Spinal cord (tissue), 10 donors: ENCODE measurements around the gene OPN1MW2. TPM values are rescaled to one million over a fixed set of nuclear protein-coding genes. Genes with fewer than 3 reads are reported as not detected.
"Not testable (repeated sequence)": the region's sequence is repeated elsewhere in the genome, so short reads cannot be mapped to it uniquely, and the experiment has no call there.

Experiments used
- DNase-seq, 6 donors: peaks; one replicate each; pipeline versions ENCODE4 v3.0.0 to v3.0.0-alpha.2; 2013 to 2015; ENCODE audit warnings: low spot score in 6 of 6, low read depth in 4 of 6
- H3K27ac ChIP-seq: one replicate; pipeline ENCODE4 v1.5.1; 2013; ENCODE audit warnings: low read depth, low read length, control low read depth
- H3K27me3 ChIP-seq: one replicate; pipeline ENCODE4 v1.6.1; 2013; ENCODE audit warnings: low read length; ENCODE audit not compliant: control insufficient read depth, insufficient read depth
- H3K36me3 ChIP-seq: one replicate; pipeline ENCODE4 v1.6.1; 2013; ENCODE audit warnings: low read length; ENCODE audit not compliant: control insufficient read depth, insufficient read depth
- H3K4me1 ChIP-seq: one replicate; pipeline ENCODE4 v1.6.1; 2013; ENCODE audit warnings: low read length; ENCODE audit not compliant: control insufficient read depth, insufficient read depth
- H3K4me3 ChIP-seq: one replicate; pipeline ENCODE4 v1.5.1; 2013; ENCODE audit warnings: low read depth, low read length, control low read depth
- H3K9me3 ChIP-seq: one replicate; pipeline ENCODE4 v1.6.1; 2013; ENCODE audit warnings: low read length; ENCODE audit not compliant: control insufficient read depth, insufficient read depth
- WGBS: methylation state at CpG from one replicate; pipeline ENCODE4 v1.1.5; 2013; ENCODE audit warnings: missing lambda C conversion rate; ENCODE audit not compliant: insufficient coverage; 5-methylcytosine and 5-hydroxymethylcytosine counted together
- long read RNA-seq, 4 donors: transcript quantifications; one replicate each; lab custom pipeline, GENCODE V29; 2026
- polyA plus RNA-seq, 2 donors: library from polyadenylated mRNA; unstranded; fragments of 120-200 nt; gene quantifications; one replicate each; pipeline ENCODE4 v1.2.1, GENCODE V29; 2013; ENCODE audit not compliant: insufficient read length in 2 of 2
- total RNA-seq, 2 donors: library from RNA; depleted of rRNA in 1 of 2; stranded (reverse); fragments of 120-200 nt in 1 of 2; fragments of >200 nt in 1 of 2; gene quantifications; one replicate each; pipeline versions ENCODE4 v1.2.3 to v1.2.4, GENCODE V29; 2013 to 2014
- donor health status: healthy.

OPN1MW2 gene
- total RNA-seq (not detected), polyA plus RNA-seq (not detected)
- long read RNA-seq, donor 1 = 0 reads
- long read RNA-seq, donor 2 = 0 reads
- long read RNA-seq, donor 3 = 0 reads
- long read RNA-seq, donor 4 = 0 reads

- not testable (repeated sequence) for H3K36me3 ChIP-seq, H3K4me3 ChIP-seq, H3K27me3 ChIP-seq, DNase-seq, H3K9me3 ChIP-seq, H3K27ac ChIP-seq, H3K4me1 ChIP-seq
- no CpG with 5 or more reads among the region's 16 CpGs for WGBS
Measured at GRCh38 chrX:154219456-154219855, at the start of gene OPN1MW2. OPN1MW2 (plus strand) TSS chrX:154219756; CDS start chrX:154219816, 60 bp downstream.

GRCh38 chrX:154172535-154172943 lies 47.0 kb upstream of the OPN1MW2 start:
- not testable (repeated sequence) for H3K27ac ChIP-seq, H3K4me3 ChIP-seq, DNase-seq, H3K36me3 ChIP-seq, H3K4me1 ChIP-seq, H3K27me3 ChIP-seq, H3K9me3 ChIP-seq
- WGBS = no CpG with 5 or more reads among the region's 11 CpGs

- not testable (repeated sequence) for H3K27ac ChIP-seq, H3K27me3 ChIP-seq, DNase-seq, H3K9me3 ChIP-seq, H3K4me3 ChIP-seq, H3K36me3 ChIP-seq, H3K4me1 ChIP-seq
- WGBS = no CpG with 5 or more reads among the region's 10 CpGs
Measured at GRCh38 chrX:154174356-154174755, 45.2 kb upstream of the OPN1MW2 start.

DNA sequence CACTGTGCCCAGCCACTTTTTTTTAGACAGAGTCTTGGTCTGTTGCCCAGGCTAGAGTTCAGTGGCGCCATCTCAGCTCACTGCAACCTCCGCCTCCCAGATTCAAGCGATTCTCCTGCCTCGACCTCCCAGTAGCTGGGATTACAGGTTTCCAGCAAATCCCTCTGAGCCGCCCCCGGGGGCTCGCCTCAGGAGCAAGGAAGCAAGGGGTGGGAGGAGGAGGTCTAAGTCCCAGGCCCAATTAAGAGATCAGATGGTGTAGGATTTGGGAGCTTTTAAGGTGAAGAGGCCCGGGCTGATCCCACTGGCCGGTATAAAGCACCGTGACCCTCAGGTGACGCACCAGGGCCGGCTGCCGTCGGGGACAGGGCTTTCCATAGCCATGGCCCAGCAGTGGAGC lies 37.3 kb upstream of the OPN1MW2 start, which contains the start of gene OPN1MW:
Gene OPN1MW, plus strand, starts transcription at position 301 of the 400 bp plus-strand sequence. Its CDS starts 82 bp downstream, at position 383.
- H3K4me3 ChIP-seq, H3K9me3 ChIP-seq, H3K27me3 ChIP-seq, DNase-seq, H3K4me1 ChIP-seq, H3K36me3 ChIP-seq, H3K27ac ChIP-seq: not testable (repeated sequence)
- no CpG with 5 or more reads among the region's 14 CpGs for WGBS

- WGBS = no CpG with 5 or more reads among the region's 8 CpGs
- H3K27ac ChIP-seq, H3K27me3 ChIP-seq, H3K4me3 ChIP-seq, H3K36me3 ChIP-seq, H3K4me1 ChIP-seq, DNase-seq, H3K9me3 ChIP-seq: not testable (repeated sequence)
Measured at GRCh38 chrX:154183794-154184193, 35.8 kb upstream of the OPN1MW2 start.

DNA sequence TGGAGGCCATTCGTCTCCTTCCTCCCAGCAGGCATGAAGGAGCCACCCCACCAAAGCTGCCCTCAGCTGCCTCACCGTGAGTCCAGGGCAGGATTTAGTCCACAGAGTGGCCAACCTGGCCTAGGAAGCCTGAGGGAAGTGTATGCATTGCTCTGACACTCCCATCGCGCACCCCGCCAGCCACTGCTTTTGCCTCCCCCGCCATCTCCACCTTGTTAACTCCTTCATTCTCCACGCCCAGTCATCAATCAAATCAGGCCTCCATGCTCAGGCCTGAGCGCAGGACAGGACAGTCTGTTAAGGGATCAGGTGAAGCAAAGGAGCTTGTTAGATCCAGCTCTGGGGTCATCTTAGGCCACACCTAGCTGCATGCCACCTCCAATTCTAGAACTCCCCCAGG lies 26.7 kb upstream of the OPN1MW2 start:
- not testable (repeated sequence) for H3K4me1 ChIP-seq, H3K27ac ChIP-seq, H3K4me3 ChIP-seq, H3K27me3 ChIP-seq, H3K9me3 ChIP-seq, DNase-seq, H3K36me3 ChIP-seq
- WGBS = no CpG with 5 or more reads among the region's 8 CpGs

- not testable (repeated sequence) for DNase-seq, H3K9me3 ChIP-seq, H3K4me1 ChIP-seq, H3K27ac ChIP-seq, H3K36me3 ChIP-seq, H3K4me3 ChIP-seq, H3K27me3 ChIP-seq
- no CpG with 5 or more reads among the region's 2 CpGs for WGBS
Measured at GRCh38 chrX:154194316-154194715, 25.2 kb upstream of the OPN1MW2 start.

DNA sequence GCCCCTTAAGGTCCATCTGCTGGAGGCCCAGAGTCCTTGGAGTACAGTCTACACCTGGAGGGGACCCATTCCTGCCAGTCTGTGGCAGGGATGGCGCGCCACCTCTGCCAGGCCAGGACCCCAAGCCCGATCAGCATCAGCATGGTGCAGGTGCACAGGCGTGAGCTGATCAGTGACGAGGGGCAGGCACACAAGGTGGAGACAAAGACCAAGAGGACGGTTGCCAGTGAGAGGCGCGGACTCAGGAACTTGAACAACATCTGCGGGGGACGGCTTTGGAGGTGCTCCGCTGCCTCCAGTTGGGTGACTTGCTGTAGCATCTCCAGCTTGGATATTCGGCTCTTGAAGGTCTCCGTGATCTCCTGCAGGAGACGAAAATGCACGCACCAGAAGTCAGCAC lies 23.1 kb upstream of the OPN1MW2 start:
- not testable (repeated sequence) for H3K36me3 ChIP-seq, H3K27ac ChIP-seq, H3K9me3 ChIP-seq, H3K27me3 ChIP-seq, H3K4me3 ChIP-seq, DNase-seq, H3K4me1 ChIP-seq
- no CpG with 5 or more reads among the region's 15 CpGs for WGBS

- no CpG with 5 or more reads among the region's 21 CpGs for WGBS
- not testable (repeated sequence) for DNase-seq, H3K4me3 ChIP-seq, H3K36me3 ChIP-seq, H3K27ac ChIP-seq, H3K27me3 ChIP-seq, H3K4me1 ChIP-seq, H3K9me3 ChIP-seq
Measured at GRCh38 chrX:154209670-154210418, 9.7 kb upstream of the OPN1MW2 start.

- not testable (repeated sequence) for H3K36me3 ChIP-seq, H3K27ac ChIP-seq, H3K9me3 ChIP-seq, H3K4me1 ChIP-seq, H3K4me3 ChIP-seq, DNase-seq, H3K27me3 ChIP-seq
- 80% methylated on average over 4 of the region's 9 CpGs for WGBS
Measured at GRCh38 chrX:154211057-154211456, 8.5 kb upstream of the OPN1MW2 start.
